Uterus (tissue), 2 donors: ENCODE measurements around the gene RIPOR1.

Experiments used
- POLR2A ChIP-seq, 2 donors: fragments of 450-650 bp; IDR thresholded peaks; one replicate each; pipeline ENCODE4 v1.6.1; 2016; ENCODE audit warnings: antibody characterized with exemption in 2 of 2, mild to moderate bottlenecking in 1 of 2, moderate library complexity in 1 of 2
- TF ChIP-seq, protein P1 (sequence below), 4 experiments: fragments of 200-600 bp in 2 of 4; fragments of 450-650 bp in 2 of 4; sonication (generic) in 2 of 4; IDR thresholded peaks; one replicate each; pipeline ENCODE4 v1.5.1; 2016 to 2019; ENCODE audit warnings: antibody characterized with exemption in 4 of 4, mild to moderate bottlenecking in 2 of 4, moderate library complexity in 1 of 4

DNA sequence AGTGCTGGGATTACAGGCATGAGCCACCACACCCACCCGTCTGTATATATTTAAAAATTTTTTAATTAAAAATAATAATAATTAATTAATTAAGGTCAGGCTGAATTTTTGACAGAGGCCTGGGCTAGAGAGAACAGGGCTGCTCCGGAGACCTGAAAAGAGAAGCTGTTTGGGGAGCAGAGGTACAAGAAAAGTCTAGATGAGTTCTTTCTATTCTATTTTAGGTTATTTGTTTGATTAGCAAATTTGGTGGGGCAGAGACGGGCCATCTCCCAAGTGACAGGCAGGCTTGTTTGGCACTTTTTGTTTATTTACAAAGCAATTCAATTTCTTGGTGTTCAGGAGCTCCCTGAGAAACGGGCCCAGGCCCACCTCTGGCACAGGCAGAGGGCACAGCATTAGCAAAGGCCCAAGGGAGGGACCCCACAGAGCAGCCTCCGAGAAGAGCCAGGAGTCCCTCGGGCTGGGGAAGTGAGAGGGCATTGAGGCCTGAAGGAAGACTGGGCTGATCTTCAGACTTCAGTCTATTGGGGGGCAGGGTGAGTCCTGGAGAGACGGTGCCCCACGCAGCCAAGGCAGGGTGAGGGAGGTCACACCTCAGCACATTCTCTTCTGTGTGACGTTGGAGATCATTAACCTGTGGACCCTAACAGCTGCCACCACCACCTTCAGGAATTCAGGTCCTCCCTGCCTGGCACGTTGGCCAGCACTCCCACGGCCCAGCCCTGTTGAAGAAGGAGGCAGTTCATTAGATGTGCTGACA lies 10.8 kb upstream of the RIPOR1 start:
- TF ChIP-seq POLR2A (IDR thresholded peaks at IDR 0.05) = no peak
- TF ChIP-seq, protein P1, sequence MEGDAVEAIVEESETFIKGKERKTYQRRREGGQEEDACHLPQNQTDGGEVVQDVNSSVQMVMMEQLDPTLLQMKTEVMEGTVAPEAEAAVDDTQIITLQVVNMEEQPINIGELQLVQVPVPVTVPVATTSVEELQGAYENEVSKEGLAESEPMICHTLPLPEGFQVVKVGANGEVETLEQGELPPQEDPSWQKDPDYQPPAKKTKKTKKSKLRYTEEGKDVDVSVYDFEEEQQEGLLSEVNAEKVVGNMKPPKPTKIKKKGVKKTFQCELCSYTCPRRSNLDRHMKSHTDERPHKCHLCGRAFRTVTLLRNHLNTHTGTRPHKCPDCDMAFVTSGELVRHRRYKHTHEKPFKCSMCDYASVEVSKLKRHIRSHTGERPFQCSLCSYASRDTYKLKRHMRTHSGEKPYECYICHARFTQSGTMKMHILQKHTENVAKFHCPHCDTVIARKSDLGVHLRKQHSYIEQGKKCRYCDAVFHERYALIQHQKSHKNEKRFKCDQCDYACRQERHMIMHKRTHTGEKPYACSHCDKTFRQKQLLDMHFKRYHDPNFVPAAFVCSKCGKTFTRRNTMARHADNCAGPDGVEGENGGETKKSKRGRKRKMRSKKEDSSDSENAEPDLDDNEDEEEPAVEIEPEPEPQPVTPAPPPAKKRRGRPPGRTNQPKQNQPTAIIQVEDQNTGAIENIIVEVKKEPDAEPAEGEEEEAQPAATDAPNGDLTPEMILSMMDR (IDR thresholded peaks at IDR 0.05) = no peak
